ENCODE results near the gene MRPL57. TPM values are rescaled to one million over a fixed set of nuclear protein-coding genes. Genes with fewer than 3 reads are reported as not detected.

MRPL57 gene
- total RNA-seq, 4 donors from 2014 or later: 19.4 to 32.6 (median 25.1) TPM

DNA sequence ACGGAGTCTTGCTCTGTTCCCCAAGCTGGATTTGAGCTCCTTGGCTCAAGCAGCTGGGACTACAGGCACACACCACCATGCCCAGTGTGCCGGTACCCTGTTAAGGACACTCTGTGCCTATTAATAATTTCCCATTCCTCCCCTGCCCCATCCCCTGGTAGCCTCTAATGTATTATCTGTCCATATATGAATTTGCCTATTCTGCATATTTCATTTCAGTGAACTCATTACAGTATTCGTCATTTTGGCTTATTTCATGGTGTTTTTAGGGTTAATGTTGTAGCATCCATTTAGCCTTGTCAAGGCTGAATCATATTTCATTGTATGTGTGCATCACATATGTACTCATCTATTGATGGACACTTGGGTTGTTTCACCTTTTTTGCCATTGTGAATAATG is 33.7 kb upstream of the MRPL57 start:
- TF ChIP-seq, protein P1, sequence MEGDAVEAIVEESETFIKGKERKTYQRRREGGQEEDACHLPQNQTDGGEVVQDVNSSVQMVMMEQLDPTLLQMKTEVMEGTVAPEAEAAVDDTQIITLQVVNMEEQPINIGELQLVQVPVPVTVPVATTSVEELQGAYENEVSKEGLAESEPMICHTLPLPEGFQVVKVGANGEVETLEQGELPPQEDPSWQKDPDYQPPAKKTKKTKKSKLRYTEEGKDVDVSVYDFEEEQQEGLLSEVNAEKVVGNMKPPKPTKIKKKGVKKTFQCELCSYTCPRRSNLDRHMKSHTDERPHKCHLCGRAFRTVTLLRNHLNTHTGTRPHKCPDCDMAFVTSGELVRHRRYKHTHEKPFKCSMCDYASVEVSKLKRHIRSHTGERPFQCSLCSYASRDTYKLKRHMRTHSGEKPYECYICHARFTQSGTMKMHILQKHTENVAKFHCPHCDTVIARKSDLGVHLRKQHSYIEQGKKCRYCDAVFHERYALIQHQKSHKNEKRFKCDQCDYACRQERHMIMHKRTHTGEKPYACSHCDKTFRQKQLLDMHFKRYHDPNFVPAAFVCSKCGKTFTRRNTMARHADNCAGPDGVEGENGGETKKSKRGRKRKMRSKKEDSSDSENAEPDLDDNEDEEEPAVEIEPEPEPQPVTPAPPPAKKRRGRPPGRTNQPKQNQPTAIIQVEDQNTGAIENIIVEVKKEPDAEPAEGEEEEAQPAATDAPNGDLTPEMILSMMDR (IDR thresholded peaks at IDR 0.05; ENCODE audit: low read depth): no peak

DNA sequence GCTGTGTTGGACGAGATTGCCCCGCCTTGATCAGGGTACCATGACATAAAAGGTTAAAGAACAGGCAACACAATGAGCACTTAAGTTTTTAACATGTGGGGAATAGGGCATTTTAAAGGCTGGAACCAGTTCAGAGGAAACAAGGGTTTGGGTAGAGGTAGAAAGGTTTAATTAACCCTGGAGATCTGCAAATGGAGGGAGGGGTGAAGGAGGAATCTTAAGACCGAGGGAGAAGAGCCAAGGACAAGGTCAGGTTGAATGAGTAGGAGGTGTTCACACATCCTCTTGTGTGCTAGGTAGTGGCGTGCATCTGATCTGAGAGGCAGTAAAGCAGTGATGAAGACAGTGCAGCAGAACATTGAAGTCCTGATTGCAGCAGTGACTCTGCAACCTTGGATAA is 28.6 kb upstream of the MRPL57 start:
- TF ChIP-seq, protein P1 (IDR thresholded peaks at IDR 0.05; ENCODE audit: low read depth): no peak

GRCh38 chr13:21148557-21149258 is 27.8 kb upstream of the MRPL57 start:
- TF ChIP-seq, protein P1 (IDR thresholded peaks at IDR 0.05; ENCODE audit: low read depth): no peak

DNA sequence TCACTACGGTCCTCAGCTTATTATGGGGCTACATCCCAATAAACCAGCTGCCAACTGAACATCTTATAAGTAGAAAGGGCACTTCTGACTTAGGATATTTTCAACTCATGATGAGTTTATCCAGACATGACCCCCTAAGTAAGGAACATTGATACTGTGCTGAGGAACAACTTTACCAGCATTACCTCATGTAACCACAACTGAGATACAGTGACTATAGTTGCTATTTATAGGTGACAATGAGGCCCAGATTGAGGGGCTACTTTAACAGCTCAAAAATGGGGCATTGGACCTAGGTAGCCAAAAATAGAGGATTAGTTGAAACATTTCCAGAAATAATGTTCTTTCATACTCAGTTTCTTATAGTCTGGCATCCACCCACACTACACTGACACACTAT is 26.9 kb upstream of the MRPL57 start:
- TF ChIP-seq, protein P1 (IDR thresholded peaks at IDR 0.05; ENCODE audit: low read depth): no peak

DNA sequence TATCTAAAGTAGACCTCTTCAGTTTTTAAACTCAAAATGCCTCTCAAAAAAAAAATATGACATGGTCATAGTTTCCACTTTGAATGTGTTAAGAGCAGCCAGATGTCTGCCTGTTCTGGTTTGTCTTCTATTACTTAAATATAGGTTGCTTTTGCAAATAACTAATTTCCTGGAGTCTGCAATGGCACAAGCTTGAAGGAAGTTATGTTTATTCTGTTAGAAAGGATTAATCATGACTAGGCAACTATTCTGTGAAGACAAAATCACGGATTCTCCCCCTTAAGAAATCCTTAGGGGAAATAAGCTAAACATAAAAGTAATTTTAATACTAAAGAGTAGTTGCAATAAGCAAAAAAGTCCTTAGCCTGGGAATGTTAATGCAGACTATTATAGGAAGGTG is 26.4 kb upstream of the MRPL57 start:
- TF ChIP-seq, protein P1 (IDR thresholded peaks at IDR 0.05; ENCODE audit: low read depth): no peak

DNA sequence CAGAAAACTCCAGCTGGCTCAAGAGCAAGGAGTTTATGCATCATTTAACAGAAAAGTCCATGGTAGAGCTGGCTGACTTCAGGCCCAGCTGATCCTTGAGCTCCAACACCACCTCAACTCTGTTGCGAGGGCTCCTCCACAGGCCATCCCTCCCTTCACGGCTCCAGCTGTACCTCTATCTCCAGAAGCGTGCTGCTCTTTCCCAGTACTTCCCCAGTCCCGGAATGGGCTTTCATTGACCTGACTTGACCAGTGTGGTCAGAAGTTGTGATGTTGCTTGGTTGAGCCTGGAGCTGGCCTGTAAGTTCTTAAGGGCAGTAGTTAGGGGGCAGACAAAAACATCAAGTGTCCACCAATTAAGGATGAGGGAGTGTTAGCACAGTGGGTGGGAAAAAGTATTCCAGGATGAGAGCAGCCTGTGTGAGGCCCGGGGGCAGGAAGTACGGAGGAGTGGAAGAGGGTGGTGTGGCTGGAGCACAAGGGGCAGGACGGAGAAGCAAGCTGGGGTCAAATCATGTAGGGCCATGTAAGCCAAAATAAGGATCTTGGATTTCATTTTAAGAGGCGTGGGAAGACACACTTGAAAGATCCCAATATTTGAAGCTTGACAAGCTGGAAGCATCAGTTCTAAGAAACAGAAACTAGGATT is 24.1 kb upstream of the MRPL57 start:
- TF ChIP-seq, protein P1 (IDR thresholded peaks at IDR 0.05; ENCODE audit: low read depth): no peak

- TF ChIP-seq, protein P1 (IDR thresholded peaks at IDR 0.05; ENCODE audit: low read depth): no peak
Measured at GRCh38 chr13:21164631-21165030, 11.8 kb upstream of the MRPL57 start.

Data from subcutaneous adipose tissue (tissue), 4 donors.